Measurements from ENCODE around the gene FAM193A.
A peak's percentile ranks its signal among the peaks of the same experiment; 100 is the strongest.
"Not testable (repeated sequence)": the region's sequence is repeated elsewhere in the genome, so short reads cannot be mapped to it uniquely, and the experiment has no call there.

Gene FAM193A

GRCh38 chr4:2725380-2725779, 188.9 kb downstream of the FAM193A start:
- no peak overlapping the region for H2BK12ac ChIP-seq (ENCODE audit: low read length in 2 of 2)
- H3K36me3 ChIP-seq (ENCODE audit: control insufficient read depth in 1 of 2, insufficient read depth in 2 of 2, low read depth in 1 of 2, low read length in 2 of 2): peaks cover 31 to 53% of the 10 kb centered on the region in 2 experiments
- no peak overlapping the region for H2BK5ac ChIP-seq (ENCODE audit: low read depth, low read length, poor library complexity, severe bottlenecking)
- H3K4ac ChIP-seq (ENCODE audit: low read depth in 1 of 2, low read length in 2 of 2): no peak overlapping the region
- 100% methylated on average over 3 of the region's 4 CpGs for WGBS
- no peak overlapping the region for H4K91ac ChIP-seq (ENCODE audit: low read length)
- H2AFZ ChIP-seq (ENCODE audit: low read depth, low read length): no peak overlapping the region
- no peak overlapping the region for H3K9ac ChIP-seq (ENCODE audit: low read length)
- no peak overlapping the region for H3K4me2 ChIP-seq (ENCODE audit: low read length, poor library complexity, severe bottlenecking)
- no peak overlapping the region for H3K27ac ChIP-seq (ENCODE audit: low read length, poor library complexity, severe bottlenecking)
- H2BK120ac ChIP-seq (ENCODE audit: low read depth, low read length): no peak overlapping the region
- no peaks in the 10 kb centered on the region for H3K9me3 ChIP-seq (ENCODE audit: control insufficient read depth, low read length)
- H2BK15ac ChIP-seq (ENCODE audit: low read depth, poor library complexity, severe bottlenecking): no peak overlapping the region
- no peak overlapping the region for H3K4me3 ChIP-seq (ENCODE audit: insufficient read depth in 1 of 2, low read depth in 1 of 2, low read length in 2 of 2)
- DNase-seq: no peak
- H3K23ac ChIP-seq (ENCODE audit: low read length in 2 of 2): no peak overlapping the region
- no peak overlapping the region for H3K18ac ChIP-seq (ENCODE audit: low read depth in 1 of 2, low read length in 2 of 2)
- no peaks in the 10 kb centered on the region for H3K27me3 ChIP-seq (ENCODE audit: control insufficient read depth in 1 of 2, insufficient read depth in 1 of 2, low read length in 2 of 2)
- H3K14ac ChIP-seq (ENCODE audit: low read length in 2 of 2): no peak overlapping the region
- no peak overlapping the region for H2AK5ac ChIP-seq (ENCODE audit: low read length, severe bottlenecking)
- peaks cover 20% of the 10 kb centered on the region for H3K79me1 ChIP-seq (replicated peaks; ENCODE audit: low read length, poor library complexity, severe bottlenecking)
- peaks cover 2% of the 10 kb centered on the region for H3K4me1 ChIP-seq (ENCODE audit: control insufficient read depth, insufficient read depth, low read depth, low read length)
- no peak overlapping the region for H4K8ac ChIP-seq (ENCODE audit: low read length)

DNA sequence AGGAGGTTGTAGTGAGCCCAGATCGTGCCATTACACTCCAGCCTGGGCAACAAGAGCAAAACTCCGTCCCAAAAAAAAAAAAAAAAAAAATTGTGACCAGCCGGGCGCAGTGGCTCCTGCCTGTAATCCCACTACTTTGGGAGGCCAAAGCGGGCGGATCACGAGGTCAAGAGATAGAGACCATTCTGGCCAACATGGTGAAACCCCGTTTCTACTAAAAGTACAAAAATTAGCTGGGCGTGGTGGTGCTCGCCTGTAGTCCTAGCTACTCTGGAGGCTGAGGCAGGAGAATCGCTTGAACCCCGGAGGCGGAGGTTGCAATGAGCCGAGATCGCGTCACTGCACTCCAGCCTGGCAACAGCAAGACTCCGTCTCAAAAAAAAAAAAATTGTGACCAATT, 190.4 kb downstream of the FAM193A start:
- H4K91ac ChIP-seq (ENCODE audit: low read length); H2BK120ac ChIP-seq (ENCODE audit: low read depth, low read length); H3K9ac ChIP-seq (ENCODE audit: low read length); H3K4me3 ChIP-seq (ENCODE audit: insufficient read depth in 1 of 2, low read depth in 1 of 2, low read length in 2 of 2); H3K4me1 ChIP-seq (ENCODE audit: control insufficient read depth, insufficient read depth, low read depth, low read length); H2BK15ac ChIP-seq (ENCODE audit: low read depth, poor library complexity, severe bottlenecking); H3K9me3 ChIP-seq (ENCODE audit: control insufficient read depth, low read length); H4K8ac ChIP-seq (ENCODE audit: low read length); H2BK12ac ChIP-seq (ENCODE audit: low read length in 2 of 2); H3K18ac ChIP-seq (ENCODE audit: low read depth in 1 of 2, low read length in 2 of 2); DNase-seq; H3K23ac ChIP-seq (ENCODE audit: low read length in 2 of 2); H2BK5ac ChIP-seq (ENCODE audit: low read depth, low read length, poor library complexity, severe bottlenecking); H3K14ac ChIP-seq (ENCODE audit: low read length in 2 of 2); H3K27me3 ChIP-seq (ENCODE audit: control insufficient read depth in 1 of 2, insufficient read depth in 1 of 2, low read length in 2 of 2); H3K27ac ChIP-seq (ENCODE audit: low read length, poor library complexity, severe bottlenecking); H3K4ac ChIP-seq (ENCODE audit: low read depth in 1 of 2, low read length in 2 of 2); H3K4me2 ChIP-seq (ENCODE audit: low read length, poor library complexity, severe bottlenecking); H2AK5ac ChIP-seq (ENCODE audit: low read length, severe bottlenecking); H2AFZ ChIP-seq (ENCODE audit: low read depth, low read length): not testable (repeated sequence)
- H3K79me1 ChIP-seq (replicated peaks; ENCODE audit: low read length, poor library complexity, severe bottlenecking): peaks cover 15% of the 10 kb centered on the region
- peaks cover 32 to 48% of the 10 kb centered on the region in 2 experiments for H3K36me3 ChIP-seq (ENCODE audit: control insufficient read depth in 1 of 2, insufficient read depth in 2 of 2, low read depth in 1 of 2, low read length in 2 of 2)
- 98% methylated on average over 17 of the region's 17 CpGs for WGBS

DNA sequence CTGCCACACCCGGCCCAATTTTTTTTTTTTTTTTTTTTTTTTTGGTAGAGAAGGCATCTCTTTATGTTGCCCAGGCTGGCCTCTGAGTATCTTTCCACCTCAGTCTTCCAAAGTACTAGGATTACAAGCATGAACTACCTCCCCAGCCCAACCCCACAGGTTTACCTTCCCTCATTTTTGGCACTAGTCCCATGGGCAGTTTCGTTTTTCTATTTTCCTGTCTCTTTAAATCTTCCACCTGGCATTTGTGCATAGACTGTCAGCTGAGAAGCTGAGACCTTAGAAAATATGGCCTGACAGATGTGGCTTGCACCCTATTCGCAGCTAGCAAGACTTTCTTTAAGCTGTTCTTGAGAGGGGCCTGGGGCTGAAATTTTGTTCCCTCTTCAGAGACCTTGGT, 191.8 kb downstream of the FAM193A start:
- Histone ChIP-seq H3K4me1 (ENCODE audit: control insufficient read depth, insufficient read depth, low read depth, low read length) (peaks cover 4% of the 10 kb centered on the region), H3K18ac (ENCODE audit: low read depth in 1 of 2, low read length in 2 of 2) (no peak overlapping the region), H2AK5ac (ENCODE audit: low read length, severe bottlenecking) (no peak overlapping the region), H2BK15ac (ENCODE audit: low read depth, poor library complexity, severe bottlenecking) (no peak overlapping the region), H3K9me3 (ENCODE audit: control insufficient read depth, low read length) (no peaks in the 10 kb centered on the region), H4K91ac (ENCODE audit: low read length) (no peak overlapping the region), H3K27ac (ENCODE audit: low read length, poor library complexity, severe bottlenecking) (no peak overlapping the region), H3K14ac (ENCODE audit: low read length in 2 of 2) (no peak overlapping the region), H4K8ac (ENCODE audit: low read length) (no peak overlapping the region), H2BK120ac (ENCODE audit: low read depth, low read length) (no peak overlapping the region), H3K36me3 (ENCODE audit: control insufficient read depth in 1 of 2, insufficient read depth in 2 of 2, low read depth in 1 of 2, low read length in 2 of 2) (peaks cover 40 to 52% of the 10 kb centered on the region in 2 experiments), H3K4me3 (ENCODE audit: insufficient read depth in 1 of 2, low read depth in 1 of 2, low read length in 2 of 2) (no peak overlapping the region), H2BK12ac (ENCODE audit: low read length in 2 of 2) (no peak overlapping the region), H3K4me2 (ENCODE audit: low read length, poor library complexity, severe bottlenecking) (no peak overlapping the region), H3K27me3 (ENCODE audit: control insufficient read depth in 1 of 2, insufficient read depth in 1 of 2, low read length in 2 of 2) (no peaks in the 10 kb centered on the region), H3K23ac (ENCODE audit: low read length in 2 of 2) (no peak overlapping the region), H2BK5ac (ENCODE audit: low read depth, low read length, poor library complexity, severe bottlenecking) (no peak overlapping the region), H3K4ac (ENCODE audit: low read depth in 1 of 2, low read length in 2 of 2) (no peak overlapping the region), H3K9ac (ENCODE audit: low read length) (no peak overlapping the region), H3K79me1 (replicated peaks; ENCODE audit: low read length, poor library complexity, severe bottlenecking) (peaks cover 18% of the 10 kb centered on the region), H2AFZ (ENCODE audit: low read depth, low read length) (no peak overlapping the region)
- WGBS: 100% methylated on average over 2 of the region's 3 CpGs
- no peak for DNase-seq

- Histone ChIP-seq H2AK5ac (ENCODE audit: low read length, severe bottlenecking) (no peak overlapping the region), H3K9me3 (ENCODE audit: control insufficient read depth, low read length) (no peaks in the 10 kb centered on the region), H3K9ac (ENCODE audit: low read length) (no peak overlapping the region), H2AFZ (ENCODE audit: low read depth, low read length) (no peak overlapping the region), H3K4me2 (ENCODE audit: low read length, poor library complexity, severe bottlenecking) (no peak overlapping the region), H3K27ac (ENCODE audit: low read length, poor library complexity, severe bottlenecking) (no peak overlapping the region), H3K36me3 (ENCODE audit: control insufficient read depth in 1 of 2, insufficient read depth in 2 of 2, low read depth in 1 of 2, low read length in 2 of 2) (peaks cover 47 to 59% of the 10 kb centered on the region in 2 experiments), H3K23ac (ENCODE audit: low read length in 2 of 2) (no peak overlapping the region), H3K4ac (ENCODE audit: low read depth in 1 of 2, low read length in 2 of 2) (no peak overlapping the region), H4K91ac (ENCODE audit: low read length) (no peak overlapping the region), H2BK120ac (ENCODE audit: low read depth, low read length) (no peak overlapping the region), H2BK12ac (ENCODE audit: low read length in 2 of 2) (no peak overlapping the region), H3K4me3 (ENCODE audit: insufficient read depth in 1 of 2, low read depth in 1 of 2, low read length in 2 of 2) (no peak overlapping the region), H2BK15ac (ENCODE audit: low read depth, poor library complexity, severe bottlenecking) (no peak overlapping the region), H4K8ac (ENCODE audit: low read length) (no peak overlapping the region), H3K4me1 (ENCODE audit: control insufficient read depth, insufficient read depth, low read depth, low read length) (peaks cover 5% of the 10 kb centered on the region), H3K14ac (ENCODE audit: low read length in 2 of 2) (no peak overlapping the region), H3K79me1 (replicated peaks; ENCODE audit: low read length, poor library complexity, severe bottlenecking) (peaks cover 20% of the 10 kb centered on the region), H3K18ac (ENCODE audit: low read depth in 1 of 2, low read length in 2 of 2) (peak overlapping the region in 1 of 2 experiments; percentile 11), H2BK5ac (ENCODE audit: low read depth, low read length, poor library complexity, severe bottlenecking) (no peak overlapping the region), H3K27me3 (ENCODE audit: control insufficient read depth in 1 of 2, insufficient read depth in 1 of 2, low read length in 2 of 2) (no peaks in the 10 kb centered on the region)
- 99% methylated on average over 9 of the region's 12 CpGs for WGBS
- DNase-seq: no peak
These were observed 192.5 kb downstream of the FAM193A start for GRCh38 chr4:2728806-2729532.
